ENCODE measurements around the gene PLXDC1.

PLXDC1 gene

DNA sequence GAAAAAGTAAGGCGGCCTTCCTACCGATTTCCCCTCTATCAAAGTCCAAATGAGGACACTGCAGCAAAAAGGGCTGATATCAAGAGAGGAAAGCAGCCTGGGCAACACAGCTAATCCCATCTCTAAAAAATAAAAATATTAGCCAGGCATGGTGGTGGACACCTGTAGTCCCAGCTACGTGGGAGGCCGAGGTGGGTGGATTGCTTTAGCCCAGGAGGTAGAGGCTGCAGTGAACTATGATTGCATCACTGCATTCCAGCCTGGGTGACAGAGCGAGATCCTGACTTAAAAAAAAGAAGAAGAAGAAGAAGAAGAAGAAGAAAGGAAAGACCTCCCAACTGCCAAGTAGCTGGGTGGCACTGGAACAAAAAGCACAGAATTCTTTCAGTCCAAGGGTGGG is 31.6 kb upstream of the PLXDC1 start:
- TF ChIP-seq FOXP2 (optimal IDR thresholded peaks at IDR 0.05; ENCODE audit: borderline replicate concordance, extremely low read depth, extremely low read length, insufficient read depth) (no peak), POLR2AphosphoS5 (IDR thresholded peaks at IDR 0.05; ENCODE audit: low read depth, low read length) (no peak), TAF1 (IDR thresholded peaks at IDR 0.05; ENCODE audit: borderline replicate concordance, insufficient read depth, low read length) (no peak), SIN3A (IDR thresholded peaks at IDR 0.05; ENCODE audit: borderline replicate concordance, insufficient read depth, low read length) (no peak)
- TF ChIP-seq, protein P1, sequence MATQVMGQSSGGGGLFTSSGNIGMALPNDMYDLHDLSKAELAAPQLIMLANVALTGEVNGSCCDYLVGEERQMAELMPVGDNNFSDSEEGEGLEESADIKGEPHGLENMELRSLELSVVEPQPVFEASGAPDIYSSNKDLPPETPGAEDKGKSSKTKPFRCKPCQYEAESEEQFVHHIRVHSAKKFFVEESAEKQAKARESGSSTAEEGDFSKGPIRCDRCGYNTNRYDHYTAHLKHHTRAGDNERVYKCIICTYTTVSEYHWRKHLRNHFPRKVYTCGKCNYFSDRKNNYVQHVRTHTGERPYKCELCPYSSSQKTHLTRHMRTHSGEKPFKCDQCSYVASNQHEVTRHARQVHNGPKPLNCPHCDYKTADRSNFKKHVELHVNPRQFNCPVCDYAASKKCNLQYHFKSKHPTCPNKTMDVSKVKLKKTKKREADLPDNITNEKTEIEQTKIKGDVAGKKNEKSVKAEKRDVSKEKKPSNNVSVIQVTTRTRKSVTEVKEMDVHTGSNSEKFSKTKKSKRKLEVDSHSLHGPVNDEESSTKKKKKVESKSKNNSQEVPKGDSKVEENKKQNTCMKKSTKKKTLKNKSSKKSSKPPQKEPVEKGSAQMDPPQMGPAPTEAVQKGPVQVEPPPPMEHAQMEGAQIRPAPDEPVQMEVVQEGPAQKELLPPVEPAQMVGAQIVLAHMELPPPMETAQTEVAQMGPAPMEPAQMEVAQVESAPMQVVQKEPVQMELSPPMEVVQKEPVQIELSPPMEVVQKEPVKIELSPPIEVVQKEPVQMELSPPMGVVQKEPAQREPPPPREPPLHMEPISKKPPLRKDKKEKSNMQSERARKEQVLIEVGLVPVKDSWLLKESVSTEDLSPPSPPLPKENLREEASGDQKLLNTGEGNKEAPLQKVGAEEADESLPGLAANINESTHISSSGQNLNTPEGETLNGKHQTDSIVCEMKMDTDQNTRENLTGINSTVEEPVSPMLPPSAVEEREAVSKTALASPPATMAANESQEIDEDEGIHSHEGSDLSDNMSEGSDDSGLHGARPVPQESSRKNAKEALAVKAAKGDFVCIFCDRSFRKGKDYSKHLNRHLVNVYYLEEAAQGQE (IDR thresholded peaks at IDR 0.05; ENCODE audit: insufficient read depth in 1 of 2, low read depth in 2 of 2, low read length in 2 of 2) = no peak

DNA sequence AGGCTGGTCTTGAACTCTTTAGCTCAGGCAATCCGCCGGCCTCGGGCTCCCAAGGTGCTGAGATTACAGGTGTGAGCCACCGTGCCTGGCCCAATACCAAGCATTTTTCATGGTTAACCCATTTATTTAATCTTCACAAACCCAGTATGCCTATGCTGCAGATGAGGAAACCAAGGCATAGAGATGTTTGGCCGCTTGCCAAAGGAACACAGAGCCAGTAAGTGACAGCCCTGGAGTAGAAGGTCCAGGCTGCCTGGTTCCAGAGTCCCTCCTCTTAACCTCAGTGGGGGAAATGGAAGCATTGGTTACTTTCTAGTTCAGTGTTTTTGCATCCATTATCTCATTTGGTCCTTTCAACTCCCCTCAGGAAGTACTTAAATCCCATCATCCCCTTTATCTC is 29.9 kb upstream of the PLXDC1 start:
- TF ChIP-seq TAF1 (IDR thresholded peaks at IDR 0.05; ENCODE audit: borderline replicate concordance, insufficient read depth, low read length) (no peak), FOXP2 (optimal IDR thresholded peaks at IDR 0.05; ENCODE audit: borderline replicate concordance, extremely low read depth, extremely low read length, insufficient read depth) (no peak), SIN3A (IDR thresholded peaks at IDR 0.05; ENCODE audit: borderline replicate concordance, insufficient read depth, low read length) (no peak), POLR2AphosphoS5 (IDR thresholded peaks at IDR 0.05; ENCODE audit: low read depth, low read length) (no peak)
- TF ChIP-seq, protein P1 (IDR thresholded peaks at IDR 0.05; ENCODE audit: insufficient read depth in 1 of 2, low read depth in 2 of 2, low read length in 2 of 2) = no peak

DNA sequence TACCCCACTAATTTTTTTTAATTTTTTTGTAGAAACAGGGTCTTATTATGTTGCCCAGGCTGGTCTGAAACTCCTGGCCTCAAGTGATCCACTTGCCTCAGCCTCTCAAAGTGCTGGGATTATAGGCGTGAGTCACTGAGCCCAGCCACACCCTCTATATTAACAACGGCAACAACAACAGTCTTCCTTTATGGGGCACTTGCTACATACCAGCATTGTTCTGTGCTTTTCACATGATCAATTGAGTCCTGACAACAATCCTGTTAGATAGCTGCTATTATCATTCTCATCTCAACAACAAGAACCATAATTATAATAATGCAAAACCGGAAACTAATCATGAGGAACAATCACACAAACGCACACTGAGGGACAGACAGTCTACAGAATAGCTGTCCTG is 27.1 kb upstream of the PLXDC1 start:
- no peak for TF ChIP-seq SIN3A (IDR thresholded peaks at IDR 0.05; ENCODE audit: borderline replicate concordance, insufficient read depth, low read length)
- no peak for TF ChIP-seq POLR2AphosphoS5 (IDR thresholded peaks at IDR 0.05; ENCODE audit: low read depth, low read length)
- no peak for TF ChIP-seq FOXP2 (optimal IDR thresholded peaks at IDR 0.05; ENCODE audit: borderline replicate concordance, extremely low read depth, extremely low read length, insufficient read depth)
- TF ChIP-seq, protein P1 (IDR thresholded peaks at IDR 0.05; ENCODE audit: insufficient read depth in 1 of 2, low read depth in 2 of 2, low read length in 2 of 2) = no peak
- TF ChIP-seq TAF1 (IDR thresholded peaks at IDR 0.05; ENCODE audit: borderline replicate concordance, insufficient read depth, low read length) = no peak

DNA sequence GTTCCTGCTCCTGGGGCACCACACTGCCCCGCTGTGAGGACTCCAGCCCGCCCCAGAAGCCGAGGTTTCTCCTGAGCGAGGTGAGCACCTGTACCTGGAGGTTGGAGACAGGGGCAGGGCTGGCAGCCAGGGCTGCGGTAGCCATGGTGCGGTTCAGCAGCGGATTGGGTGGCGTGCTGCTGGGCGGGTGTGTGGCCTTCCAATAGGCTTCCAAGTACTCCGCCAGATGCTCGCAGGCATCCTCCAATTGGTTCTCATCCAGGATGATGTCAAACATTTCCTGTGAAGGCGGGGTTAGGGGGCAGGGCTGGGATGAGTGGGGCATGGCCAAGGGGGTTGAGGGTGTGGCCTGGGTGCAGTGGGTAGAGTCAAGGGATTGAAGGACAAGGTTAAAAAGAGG is 25.8 kb upstream of the PLXDC1 start:
- TF ChIP-seq POLR2AphosphoS5 (IDR thresholded peaks at IDR 0.05; ENCODE audit: low read depth, low read length) = no peak
- TF ChIP-seq TAF1 (IDR thresholded peaks at IDR 0.05; ENCODE audit: borderline replicate concordance, insufficient read depth, low read length) = no peak
- TF ChIP-seq SIN3A (IDR thresholded peaks at IDR 0.05; ENCODE audit: borderline replicate concordance, insufficient read depth, low read length) = no peak
- TF ChIP-seq, protein P1 (IDR thresholded peaks at IDR 0.05; ENCODE audit: insufficient read depth in 1 of 2, low read depth in 2 of 2, low read length in 2 of 2) = no peak
- TF ChIP-seq FOXP2 (optimal IDR thresholded peaks at IDR 0.05; ENCODE audit: borderline replicate concordance, extremely low read depth, extremely low read length, insufficient read depth) = no peak

DNA sequence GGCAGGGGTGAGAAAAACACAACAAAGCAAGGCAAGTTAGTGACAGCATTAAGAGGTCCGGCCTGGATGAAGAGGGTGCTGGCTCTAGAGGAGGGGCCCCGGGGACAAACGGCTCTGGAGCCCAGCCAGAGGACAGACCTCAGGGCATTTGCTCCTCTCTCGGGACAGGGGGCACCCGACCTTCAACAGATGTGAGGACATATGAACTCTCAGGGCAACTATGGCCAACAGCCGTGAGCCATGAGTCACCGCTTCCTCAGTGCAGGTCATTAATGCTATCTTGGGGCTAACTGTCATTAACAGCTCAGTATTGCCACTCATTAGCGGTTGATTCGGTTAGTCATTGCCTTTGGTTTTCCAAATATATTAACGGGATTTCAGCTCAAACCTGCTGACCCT is 24.3 kb upstream of the PLXDC1 start:
- TF ChIP-seq POLR2AphosphoS5 (IDR thresholded peaks at IDR 0.05; ENCODE audit: low read depth, low read length) = 0 out of 2 replicates have a peak, but pooled peaks have one; percentile 27
- no peak for TF ChIP-seq TAF1 (IDR thresholded peaks at IDR 0.05; ENCODE audit: borderline replicate concordance, insufficient read depth, low read length)
